HepG2 (cell line): ENCODE data around the gene ABCF1. TPM values are rescaled to one million over a fixed set of nuclear protein-coding genes. Genes with fewer than 3 reads are reported as not detected.
A peak's percentile ranks its signal among the peaks of the same experiment; 100 is the strongest.

Experiments used
- ARID2 ChIP-seq: sonication (generic); formaldehyde crosslinking; IDR thresholded peaks from 2 replicates; pipeline ENCODE4 v1.8.1; 2022; ENCODE audit warnings: mild to moderate bottlenecking, missing genetic modification reagents, borderline replicate concordance
- ELF3 ChIP-seq: IDR thresholded peaks from 2 replicates; pipeline ENCODE4 v1.6.1; 2016; ENCODE audit warnings: missing genetic modification reagents, missing compliant biosample characterization
- ELF4 ChIP-seq: sonication (generic); formaldehyde crosslinking; IDR thresholded peaks from 2 replicates; pipeline ENCODE4 v1.5.0; 2020; ENCODE audit warnings: missing genetic modification reagents, mild to moderate bottlenecking, moderate library complexity, borderline replicate concordance
- KAT8 ChIP-seq: IDR thresholded peaks from 2 replicates; pipeline ENCODE4 v1.6.1; 2016; ENCODE audit warnings: missing genetic modification reagents, missing compliant biosample characterization
- MAF1 ChIP-seq: sonication (generic); formaldehyde crosslinking; IDR thresholded peaks from 2 replicates; pipeline ENCODE4 v1.5.0; 2020; ENCODE audit warnings: missing genetic modification reagents, borderline replicate concordance
- NR2F2 ChIP-seq: IDR thresholded peaks from 2 replicates; pipeline ENCODE4 v1.6.1; 2012; ENCODE audit warnings: low read depth, inconsistent platforms, borderline replicate concordance
- SNAPC2 ChIP-seq: sonication (generic); formaldehyde crosslinking; IDR thresholded peaks from 2 replicates; pipeline ENCODE4 v1.8.1; 2022; ENCODE audit warnings: mild to moderate bottlenecking, missing genetic modification reagents
- ZBTB20 ChIP-seq: sonication (generic); formaldehyde crosslinking; IDR thresholded peaks from 2 replicates; pipeline ENCODE4 v1.8.1; 2023; ENCODE audit warnings: missing genetic modification reagents, low read depth, mild to moderate bottlenecking, borderline replicate concordance
- ZBTB8A ChIP-seq: sonication (generic); formaldehyde crosslinking; IDR thresholded peaks from 2 replicates; pipeline ENCODE4 v1.4.0; 2020; ENCODE audit warnings: mild to moderate bottlenecking, low read depth, missing genetic modification reagents, borderline replicate concordance
- ZNF143 ChIP-seq: sonication (generic); formaldehyde crosslinking; IDR thresholded peaks from 2 replicates; pipeline ENCODE4 v1.4.0; 2020; ENCODE audit warnings: missing genetic modification reagents
- ZNF235 ChIP-seq: sonication (generic); formaldehyde crosslinking; IDR thresholded peaks from 2 replicates; pipeline ENCODE4 v1.8.1; 2023; ENCODE audit warnings: mild to moderate bottlenecking, missing genetic modification reagents, borderline replicate concordance
- ZNF281 ChIP-seq: sonication (generic); formaldehyde crosslinking; IDR thresholded peaks from 2 replicates; pipeline ENCODE4 v1.4.0; 2020; ENCODE audit warnings: missing genetic modification reagents, borderline replicate concordance
- ZNF512 ChIP-seq: sonication (generic); formaldehyde crosslinking; IDR thresholded peaks from 2 replicates; pipeline ENCODE4 v1.4.0; 2020; ENCODE audit warnings: mild to moderate bottlenecking, missing genetic modification reagents
- ZNF577 ChIP-seq: sonication (generic); formaldehyde crosslinking; IDR thresholded peaks from 2 replicates; pipeline ENCODE4 v1.4.0; 2020; ENCODE audit warnings: mild to moderate bottlenecking, low read depth, missing genetic modification reagents, borderline replicate concordance
- ZNF615 ChIP-seq: sonication (generic); formaldehyde crosslinking; IDR thresholded peaks from 2 replicates; pipeline ENCODE4 v1.5.0; 2020; ENCODE audit warnings: mild to moderate bottlenecking, missing genetic modification reagents, borderline replicate concordance
- ZNF652 ChIP-seq: IDR thresholded peaks from 2 replicates; pipeline ENCODE4 v1.6.1; 2016; ENCODE audit warnings: low read depth, borderline replicate concordance
- polyA plus RNA-seq, 8 experiments: library from polyadenylated mRNA; depleted of rRNA in 3 of 8; stranded (reverse) in 7 of 8; unstranded in 1 of 8; fragments of >200 nt; fragmentation: Illumina TruSeq in 4 of 8; extraction: Trizol in 4 of 8; gene quantifications; 2 replicates each; pipeline versions ENCODE4 v1.2.1 to v1.2.3, GENCODE V29; 2011 to 2016; ENCODE audit warnings: low read depth in 4 of 8, missing spikeins in 1 of 8, mixed read lengths in 1 of 8; ENCODE audit not compliant: insufficient read depth in 1 of 8
- total RNA-seq, 5 experiments: library from RNA; depleted of rRNA; stranded (reverse); fragments of >200 nt; fragmentation: Illumina TruSeq; extraction: Trizol; gene quantifications; 2 replicates each; pipeline ENCODE4 v1.2.3, GENCODE V29; 2016; ENCODE audit warnings: low read depth in 1 of 5

ABCF1 gene
- total and polyA plus RNA-seq, 2 of the 13 experiments (the other 11 are each of a cell fraction or from before 2014, with no cell fraction given) = 25.4 to 98.9 TPM

- TF ChIP-seq ELF3 (CRISPR knock-in tag) = peak; percentile 11; the same call in 1 of the 2 replicates
- TF ChIP-seq ZNF652 (CRISPR knock-in tag) = no peak
- peak; percentile 49; the same call in 1 of the 2 replicates for TF ChIP-seq ZNF235 (CRISPR knock-in tag)
- no peak for TF ChIP-seq MAF1 (CRISPR knock-in tag)
- peak; percentile 79 for TF ChIP-seq ZNF281 (CRISPR knock-in tag)
- TF ChIP-seq ZNF615 = no peak
- no peak for TF ChIP-seq ZNF143 (CRISPR knock-in tag)
- 0 out of 2 replicates have a peak, but pooled peaks have one; percentile 10 for TF ChIP-seq NR2F2
- TF ChIP-seq ZNF577 (CRISPR knock-in tag) = no peak
- 0 out of 2 replicates have a peak, but pooled peaks have one; percentile 35 for TF ChIP-seq ARID2
- no peak for TF ChIP-seq SNAPC2 (CRISPR knock-in tag)
- no peak for TF ChIP-seq KAT8
- TF ChIP-seq ZBTB8A (CRISPR knock-in tag) = 0 out of 2 replicates have a peak, but pooled peaks have one; percentile 62
- TF ChIP-seq ELF4 (CRISPR knock-in tag) = 0 out of 2 replicates have a peak, but pooled peaks have one; percentile 39
- TF ChIP-seq ZNF512 = 0 out of 2 replicates have a peak, but pooled peaks have one; percentile 68
- TF ChIP-seq ZBTB20 (CRISPR knock-in tag) = no peak; the same call in 1 of the 2 replicates
- TF ChIP-seq, all 625 proteins: peak for 30
These were observed 15.5 kb upstream of the ABCF1 start (continued) for GRCh38 chr6:30555816-30556065.
